ENCODE measurements around the gene PRELID2.
"Not testable (repeated sequence)": the region's sequence is repeated elsewhere in the genome, so short reads cannot be mapped to it uniquely, and the experiment has no call there.

Gene PRELID2

GRCh38 chr5:145804701-145805100 is 30.4 kb downstream of the PRELID2 start:
- TF ChIP-seq, protein P1, sequence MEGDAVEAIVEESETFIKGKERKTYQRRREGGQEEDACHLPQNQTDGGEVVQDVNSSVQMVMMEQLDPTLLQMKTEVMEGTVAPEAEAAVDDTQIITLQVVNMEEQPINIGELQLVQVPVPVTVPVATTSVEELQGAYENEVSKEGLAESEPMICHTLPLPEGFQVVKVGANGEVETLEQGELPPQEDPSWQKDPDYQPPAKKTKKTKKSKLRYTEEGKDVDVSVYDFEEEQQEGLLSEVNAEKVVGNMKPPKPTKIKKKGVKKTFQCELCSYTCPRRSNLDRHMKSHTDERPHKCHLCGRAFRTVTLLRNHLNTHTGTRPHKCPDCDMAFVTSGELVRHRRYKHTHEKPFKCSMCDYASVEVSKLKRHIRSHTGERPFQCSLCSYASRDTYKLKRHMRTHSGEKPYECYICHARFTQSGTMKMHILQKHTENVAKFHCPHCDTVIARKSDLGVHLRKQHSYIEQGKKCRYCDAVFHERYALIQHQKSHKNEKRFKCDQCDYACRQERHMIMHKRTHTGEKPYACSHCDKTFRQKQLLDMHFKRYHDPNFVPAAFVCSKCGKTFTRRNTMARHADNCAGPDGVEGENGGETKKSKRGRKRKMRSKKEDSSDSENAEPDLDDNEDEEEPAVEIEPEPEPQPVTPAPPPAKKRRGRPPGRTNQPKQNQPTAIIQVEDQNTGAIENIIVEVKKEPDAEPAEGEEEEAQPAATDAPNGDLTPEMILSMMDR (IDR thresholded peaks at IDR 0.05; ENCODE audit: insufficient read depth, low read length, missing control alignments) = no peak
- ChIA-PET CTCF (interaction anchor here (10.6 kb wide), 1 partner anchor 21 kb away, joined by 95 read pairs; no protein-coding TSS in a partner anchor), POLR2A (no interaction called here)
- no peak for DNase-seq (ENCODE audit: low read depth, low spot score)
- H3K4me3 ChIP-seq (ENCODE audit: low read depth, low read length) = no peak overlapping the region

- TF ChIP-seq, protein P1 (IDR thresholded peaks at IDR 0.05; ENCODE audit: insufficient read depth, low read length, missing control alignments) = no peak
- DNase-seq (ENCODE audit: low read depth, low spot score) = no peak
- no peak overlapping the region for H3K4me3 ChIP-seq (ENCODE audit: low read depth, low read length)
- CTCF ChIA-PET = interaction anchor here (10.6 kb wide), 1 partner anchor 23 kb away, joined by 95 read pairs; no protein-coding TSS in a partner anchor
- POLR2A ChIA-PET = no interaction called here
These were observed 31.8 kb downstream of the PRELID2 start for GRCh38 chr5:145803112-145804004.

DNA sequence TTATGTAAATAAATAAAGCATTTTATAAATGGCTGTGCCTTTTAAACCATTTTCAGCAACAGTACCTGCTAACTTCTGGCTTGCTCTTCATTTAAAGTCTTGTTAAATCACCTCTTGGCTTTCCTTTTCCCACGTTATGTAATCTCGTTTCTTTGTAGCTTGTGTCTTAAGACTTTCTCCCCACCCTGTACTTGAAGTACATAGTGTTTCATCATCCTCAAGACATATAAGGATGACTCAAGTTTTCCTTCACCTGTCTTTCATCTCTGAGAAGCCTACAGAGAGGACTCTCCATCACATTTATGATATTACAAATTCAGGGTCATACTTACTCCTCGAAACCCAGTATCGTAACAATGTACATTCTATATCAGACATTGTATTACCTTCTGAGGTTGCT is 33.9 kb downstream of the PRELID2 start:
- no peak overlapping the region for H3K4me3 ChIP-seq (ENCODE audit: low read depth, low read length)
- POLR2A ChIA-PET = no interaction called here
- CTCF ChIA-PET = interaction anchor here (1.1 kb wide), 1 partner anchor 12 kb away, joined by 4 read pairs; no protein-coding TSS in a partner anchor
- TF ChIP-seq, protein P1 (IDR thresholded peaks at IDR 0.05; ENCODE audit: insufficient read depth, low read length, missing control alignments) = no peak
- DNase-seq (ENCODE audit: low read depth, low spot score) = no peak

DNA sequence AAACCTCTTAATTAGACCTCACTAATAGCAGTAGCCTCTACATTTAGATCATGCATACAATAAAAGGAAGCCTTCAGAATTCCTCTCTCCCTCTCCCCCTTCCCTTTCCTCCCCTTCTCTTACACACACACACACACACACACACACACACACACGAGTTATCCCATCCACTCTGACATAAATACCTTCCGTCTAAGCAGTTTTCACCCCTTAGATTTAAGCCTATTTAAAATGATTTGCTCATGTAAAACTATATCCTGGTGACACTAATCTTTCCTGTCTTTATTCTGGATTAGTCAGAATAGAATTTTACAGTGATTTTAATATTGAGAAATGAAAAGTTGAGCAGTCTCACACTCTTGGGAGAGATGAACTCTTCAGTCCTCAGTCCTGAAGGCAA is 35.0 kb downstream of the PRELID2 start:
- ChIA-PET POLR2A (no interaction called here), CTCF (interaction anchor here (1.1 kb wide), 1 partner anchor 13 kb away, joined by 4 read pairs; no protein-coding TSS in a partner anchor)
- H3K4me3 ChIP-seq (ENCODE audit: low read depth, low read length) = no peak overlapping the region
- DNase-seq (ENCODE audit: low read depth, low spot score) = no peak
- TF ChIP-seq, protein P1 (IDR thresholded peaks at IDR 0.05; ENCODE audit: insufficient read depth, low read length, missing control alignments) = no peak

DNA sequence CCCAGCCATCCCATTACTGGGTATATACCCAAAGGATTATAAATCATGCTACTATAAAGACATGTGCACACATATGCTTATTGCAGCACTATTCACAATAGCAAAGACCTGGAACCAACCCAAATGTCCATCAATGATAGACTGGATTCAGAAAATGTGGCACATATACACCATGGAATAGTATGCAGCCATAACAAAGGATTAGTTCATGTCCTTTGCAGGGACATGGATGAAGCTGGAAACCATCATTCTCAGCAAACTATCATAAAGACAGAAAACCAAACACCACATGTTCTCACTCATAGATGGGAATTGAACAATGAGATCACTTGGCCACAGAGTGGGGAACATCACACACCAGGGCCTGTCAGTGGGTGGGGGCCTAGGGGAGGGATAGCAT is 36.6 kb downstream of the PRELID2 start:
- CTCF ChIA-PET = interaction anchor here (0.6 to 1.5 kb wide), 2 partner anchors 14 to 695 kb away, joined by 4 to 5 read pairs; no protein-coding TSS in a partner anchor
- POLR2A ChIA-PET; DNase-seq (ENCODE audit: low read depth, low spot score): not testable (repeated sequence)

DNA sequence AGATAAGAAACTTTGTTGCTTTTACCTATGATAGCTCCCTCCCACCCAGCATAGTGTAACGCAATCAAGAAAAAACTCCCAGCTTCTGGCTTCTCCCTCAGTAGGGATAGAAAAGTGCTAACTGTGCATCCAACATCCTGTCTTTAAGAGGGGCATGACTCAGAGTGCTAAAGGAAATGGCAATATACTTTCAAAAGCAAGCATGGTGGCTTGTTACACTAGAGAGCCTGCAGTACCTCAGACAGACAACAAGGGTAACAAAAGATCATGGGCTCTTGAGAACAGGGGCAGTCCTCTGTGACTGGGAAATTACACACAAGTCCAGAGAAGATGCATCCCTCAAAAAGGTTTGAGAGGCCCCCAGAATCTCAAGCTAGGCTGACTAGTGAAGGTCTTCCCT is 37.8 kb downstream of the PRELID2 start:
- ChIA-PET CTCF (interaction anchor here (1.0 to 1.4 kb wide), 3 partner anchors 17 to 253 kb away, joined by 3 to 4 read pairs (median 3); no protein-coding TSS in a partner anchor), POLR2A (no interaction called here)
- no peak for DNase-seq (ENCODE audit: low read depth, low spot score)
- no peak overlapping the region for H3K4me3 ChIP-seq (ENCODE audit: low read depth, low read length)
- TF ChIP-seq, protein P1 (IDR thresholded peaks at IDR 0.05; ENCODE audit: insufficient read depth, low read length, missing control alignments) = no peak

More for the DNA sequence above, 36.6 kb downstream of the PRELID2 start:
- not testable (repeated sequence) for H3K4me3 ChIP-seq (ENCODE audit: low read depth, low read length)
